Right atrium auricular region (tissue), 2 donors: ENCODE data around the gene TK2. TPM values are rescaled to one million over a fixed set of nuclear protein-coding genes. Genes with fewer than 3 reads are reported as not detected.

Experiments used
- DNase-seq: peaks from one replicate; pipeline ENCODE4 v3.0.0-alpha.2; 2019; ENCODE audit warnings: low spot score
- H3K27ac ChIP-seq, 2 donors: fragments of 200-600 bp; sonication (generic); 1 replicate in 1 of 2; 2 replicates in 1 of 2; pipeline ENCODE4 v1.5.1; 2016 to 2019
- H3K27me3 ChIP-seq, 2 donors: fragments of 200-600 bp; sonication (generic); one replicate each; pipeline versions ENCODE4 v1.5.1 to v1.6.0; 2017 to 2019
- H3K36me3 ChIP-seq: fragments of 200-600 bp; sonication (generic); one replicate; pipeline ENCODE4 v1.5.1; 2016
- H3K4me1 ChIP-seq, 2 donors: fragments of 200-600 bp; sonication (generic); one replicate each; pipeline versions ENCODE4 v1.5.1 to v1.6.0; 2017 to 2019
- H3K4me3 ChIP-seq, 2 donors: fragments of 200-600 bp; sonication (generic); 1 replicate in 1 of 2; 2 replicates in 1 of 2; pipeline ENCODE4 v1.5.1; 2017 to 2019; ENCODE audit warnings: mild to moderate bottlenecking in 1 of 2, moderate library complexity in 1 of 2
- H3K9me3 ChIP-seq, 2 donors: fragments of 200-600 bp; sonication (generic); one replicate each; pipeline ENCODE4 v1.5.1; 2019
- total RNA-seq, 2 donors: library from RNA; depleted of rRNA; stranded (reverse); fragments of >200 nt; gene quantifications; one replicate each; pipeline ENCODE4 v1.1.0, GENCODE V29; 2016
- TF ChIP-seq, protein P1 (sequence below), 2 donors: fragments of 200-600 bp; sonication (generic); IDR thresholded peaks; one replicate each; pipeline ENCODE4 v1.5.1; 2019; ENCODE audit warnings: antibody characterized with exemption in 2 of 2

Gene TK2
- total RNA-seq, 2 donors from 2014 or later = 20.7 to 24.5 TPM

DNA sequence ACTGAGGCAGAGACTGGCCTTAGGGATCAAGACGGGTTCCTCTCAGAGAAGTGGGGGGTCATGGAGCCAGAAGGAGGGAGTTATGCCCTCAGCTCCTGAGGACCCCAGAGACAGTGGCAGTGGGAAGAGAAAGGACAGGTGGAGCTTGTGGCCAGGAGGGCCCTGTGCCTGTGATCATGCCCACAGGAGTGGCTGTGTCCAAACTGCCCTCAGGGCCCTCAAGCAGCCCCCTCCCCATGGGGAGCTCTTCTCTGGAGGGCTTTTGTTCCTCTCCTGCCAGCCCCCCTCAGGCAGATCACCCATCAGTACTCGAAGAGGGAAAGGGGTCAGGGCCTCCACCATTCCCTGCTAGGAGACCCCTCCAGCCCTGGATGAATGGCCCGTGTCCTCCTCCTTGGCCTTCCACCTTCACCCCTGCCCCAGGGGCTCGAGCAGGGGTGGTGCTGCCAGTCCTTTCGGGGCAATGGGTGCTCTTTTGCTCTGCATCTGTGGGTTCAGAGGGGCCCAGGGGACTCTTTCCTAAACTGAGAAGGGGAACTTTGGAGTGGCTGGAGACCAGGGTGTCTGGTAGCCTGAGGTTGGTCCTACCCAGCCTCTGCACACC, 70.2 kb downstream of the TK2 start:
- no peak for DNase-seq
- H3K27me3 ChIP-seq = no peaks in the 10 kb centered on the region

DNA sequence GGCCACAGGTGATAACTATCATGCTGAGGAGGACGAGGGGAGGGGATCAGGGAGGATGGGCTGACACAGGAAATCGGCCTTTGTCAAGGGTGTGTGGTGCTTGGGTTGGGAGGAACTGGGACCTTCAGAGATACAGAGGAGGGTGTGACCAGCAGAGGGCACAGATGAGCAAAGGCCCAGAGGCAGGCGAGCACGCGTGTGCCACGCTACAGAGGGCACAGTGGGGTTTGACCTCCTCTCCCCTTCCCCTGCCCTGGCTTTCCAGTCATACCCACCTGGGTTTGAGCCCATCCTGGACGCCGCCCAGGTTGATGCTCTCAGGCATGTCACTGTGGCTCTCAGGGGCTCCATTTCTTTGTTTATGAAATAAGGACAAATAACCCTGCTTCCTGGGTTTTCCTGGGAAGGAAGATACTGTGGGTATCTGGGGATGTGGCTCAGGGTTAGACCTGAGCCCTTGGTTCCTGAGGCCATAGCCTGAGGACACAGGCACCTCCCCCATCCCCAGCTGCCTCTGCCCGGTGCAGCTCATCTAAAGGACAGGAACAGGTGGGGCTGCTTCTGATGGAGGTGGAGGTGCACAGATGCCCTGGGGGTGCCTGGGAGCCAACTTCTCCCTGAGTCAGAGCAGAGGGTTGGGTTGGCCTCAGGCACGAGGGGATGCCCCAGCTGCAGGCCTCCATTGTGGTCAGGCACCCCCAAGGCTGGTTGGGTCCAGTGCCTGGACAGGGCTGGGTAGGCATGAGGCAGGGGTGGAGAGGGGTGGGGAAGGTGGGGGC, 71.0 kb downstream of the TK2 start:
- H3K36me3 ChIP-seq = no peaks in the 10 kb centered on the region
- peaks cover 0 to 6% of the 10 kb centered on the region in 2 donors for H3K4me1 ChIP-seq
- TF ChIP-seq, protein P1, sequence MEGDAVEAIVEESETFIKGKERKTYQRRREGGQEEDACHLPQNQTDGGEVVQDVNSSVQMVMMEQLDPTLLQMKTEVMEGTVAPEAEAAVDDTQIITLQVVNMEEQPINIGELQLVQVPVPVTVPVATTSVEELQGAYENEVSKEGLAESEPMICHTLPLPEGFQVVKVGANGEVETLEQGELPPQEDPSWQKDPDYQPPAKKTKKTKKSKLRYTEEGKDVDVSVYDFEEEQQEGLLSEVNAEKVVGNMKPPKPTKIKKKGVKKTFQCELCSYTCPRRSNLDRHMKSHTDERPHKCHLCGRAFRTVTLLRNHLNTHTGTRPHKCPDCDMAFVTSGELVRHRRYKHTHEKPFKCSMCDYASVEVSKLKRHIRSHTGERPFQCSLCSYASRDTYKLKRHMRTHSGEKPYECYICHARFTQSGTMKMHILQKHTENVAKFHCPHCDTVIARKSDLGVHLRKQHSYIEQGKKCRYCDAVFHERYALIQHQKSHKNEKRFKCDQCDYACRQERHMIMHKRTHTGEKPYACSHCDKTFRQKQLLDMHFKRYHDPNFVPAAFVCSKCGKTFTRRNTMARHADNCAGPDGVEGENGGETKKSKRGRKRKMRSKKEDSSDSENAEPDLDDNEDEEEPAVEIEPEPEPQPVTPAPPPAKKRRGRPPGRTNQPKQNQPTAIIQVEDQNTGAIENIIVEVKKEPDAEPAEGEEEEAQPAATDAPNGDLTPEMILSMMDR (IDR thresholded peaks at IDR 0.05) = peak; percentile 59 to 86
- H3K9me3 ChIP-seq = no peaks in the 10 kb centered on the region
- no peaks in the 10 kb centered on the region for H3K27me3 ChIP-seq
- H3K4me3 ChIP-seq = no peak overlapping the region
- H3K27ac ChIP-seq = no peak overlapping the region
- DNase-seq = peak; percentile 78

More for the DNA sequence above, 70.2 kb downstream of the TK2 start:
- Histone ChIP-seq H3K36me3 (no peaks in the 10 kb centered on the region), H3K4me1 (peaks cover 0 to 7% of the 10 kb centered on the region in 2 donors), H3K27ac (no peak overlapping the region), H3K9me3 (no peaks in the 10 kb centered on the region), H3K4me3 (no peak overlapping the region)
- TF ChIP-seq, protein P1 (IDR thresholded peaks at IDR 0.05) = no peak

DNA sequence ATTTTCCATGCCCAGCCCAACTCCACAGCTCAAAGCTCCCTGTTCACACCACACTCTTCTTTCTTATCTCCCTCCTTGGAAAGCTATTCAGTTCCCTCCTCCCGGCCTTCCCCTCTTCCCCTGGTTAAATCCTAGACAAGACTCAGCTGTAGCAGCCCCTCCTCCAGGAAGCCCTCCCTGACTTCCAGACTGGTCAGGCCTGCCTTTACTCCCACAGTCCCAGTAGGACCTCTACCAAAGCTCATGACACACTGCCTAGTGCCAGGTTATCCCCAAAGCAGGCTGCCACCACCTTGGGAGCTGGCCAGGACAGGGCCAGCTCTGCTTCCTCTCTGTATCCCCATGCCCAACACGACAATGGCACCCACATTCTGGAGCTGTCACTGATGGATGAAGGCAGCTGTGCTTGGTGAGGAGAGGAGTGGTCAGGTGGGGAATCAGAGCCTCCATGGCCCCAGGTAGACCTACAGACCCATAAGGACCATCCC, 72.8 kb downstream of the TK2 start:
- Histone ChIP-seq H3K36me3 (no peaks in the 10 kb centered on the region), H3K27me3 (no peaks in the 10 kb centered on the region), H3K27ac (no peak overlapping the region), H3K4me1 (no peaks in the 10 kb centered on the region), H3K9me3 (no peaks in the 10 kb centered on the region), H3K4me3 (no peak overlapping the region)
- no peak for DNase-seq
- TF ChIP-seq, protein P1 (IDR thresholded peaks at IDR 0.05) = no peak

DNA sequence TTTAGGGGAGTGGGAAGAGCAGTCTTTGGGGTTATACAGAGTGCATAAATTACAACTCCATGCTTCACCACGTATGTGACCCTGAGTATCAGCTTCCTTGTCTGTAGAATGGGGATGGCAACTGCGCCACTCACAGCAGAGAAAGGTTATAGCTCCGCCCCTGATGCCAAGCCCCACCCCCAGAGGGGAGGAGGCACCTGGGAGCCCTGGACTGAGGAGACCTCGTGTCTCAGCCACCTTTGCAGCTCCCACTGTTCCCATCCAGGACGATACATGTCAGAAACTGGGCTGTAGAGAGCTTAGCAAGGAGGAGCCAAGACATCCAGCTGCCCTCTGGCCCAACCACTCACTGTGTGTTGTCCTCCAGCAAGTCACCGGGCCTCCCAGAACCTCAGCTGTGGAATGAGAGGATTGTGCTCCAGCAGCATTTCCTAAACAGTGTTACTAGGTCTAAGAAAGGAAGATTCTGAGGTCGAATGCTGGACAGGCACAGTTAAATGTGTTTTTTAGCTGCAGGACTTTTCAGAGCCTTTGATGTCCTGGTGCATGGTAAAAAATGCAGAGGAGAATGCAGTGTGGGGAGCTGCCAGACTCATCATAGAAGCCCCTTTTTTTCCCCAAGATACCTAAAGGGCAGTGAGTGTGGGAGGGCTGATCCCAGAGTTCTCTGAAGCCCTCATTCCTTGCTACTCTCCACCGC, 73.4 kb downstream of the TK2 start:
- peak; percentile 56 for DNase-seq
- H3K9me3 ChIP-seq = no peaks in the 10 kb centered on the region
- no peaks in the 10 kb centered on the region for H3K4me1 ChIP-seq
- no peak overlapping the region for H3K27ac ChIP-seq
- no peaks in the 10 kb centered on the region for H3K27me3 ChIP-seq
- no peaks in the 10 kb centered on the region for H3K36me3 ChIP-seq
- TF ChIP-seq, protein P1 (IDR thresholded peaks at IDR 0.05) = no peak
- H3K4me3 ChIP-seq = no peak overlapping the region

DNA sequence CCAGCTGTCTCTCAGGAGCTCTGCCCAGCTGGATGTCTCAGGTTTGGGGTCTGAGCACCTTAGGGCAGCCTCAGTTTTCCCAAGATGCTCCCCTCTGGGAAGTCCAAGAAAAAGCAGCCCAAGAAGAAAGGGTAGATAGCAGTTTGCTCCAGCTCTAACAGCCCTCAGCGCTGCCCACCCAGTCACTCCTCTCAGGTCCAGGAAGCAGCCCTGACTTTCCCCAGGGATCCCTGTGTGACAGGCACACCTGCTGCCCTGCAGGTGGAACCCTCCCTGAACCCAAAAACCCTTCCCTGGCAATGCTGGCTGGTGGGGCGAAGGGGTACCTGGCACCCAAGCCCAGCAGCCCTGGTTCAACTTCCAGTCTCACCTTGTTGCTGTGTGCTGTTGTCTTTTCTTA, 74.7 kb downstream of the TK2 start:
- Histone ChIP-seq H3K27me3 (no peaks in the 10 kb centered on the region), H3K4me3 (no peak overlapping the region), H3K4me1 (no peaks in the 10 kb centered on the region), H3K36me3 (no peaks in the 10 kb centered on the region), H3K9me3 (no peaks in the 10 kb centered on the region), H3K27ac (no peak overlapping the region)
- DNase-seq = no peak
- TF ChIP-seq, protein P1 (IDR thresholded peaks at IDR 0.05) = no peak
